H1 (cell line): ENCODE data around the gene GPR39.

Experiments used
- CEBPB ChIP-seq: IDR thresholded peaks from 2 replicates; pipeline ENCODE4 v1.6.1; 2012; ENCODE audit warnings: low read depth, low read length
- ZNF274 ChIP-seq: IDR thresholded peaks from 2 replicates; pipeline ENCODE4 v1.7.0; 2012; ENCODE audit warnings: low read length, borderline replicate concordance; ENCODE audit errors: extremely low read depth
- TF ChIP-seq, protein P1 (sequence below), 3 experiments: IDR thresholded peaks; 1 replicate in 2 of 3; 2 replicates in 1 of 3; pipeline versions ENCODE4 v1.5.1 to v1.6.1; 2011; ENCODE audit warnings: low read length in 3 of 3, mild to moderate bottlenecking in 3 of 3, inconsistent platforms in 2 of 3, low read depth in 1 of 3, moderate library complexity in 1 of 3; ENCODE audit not compliant: insufficient read depth in 1 of 3; ENCODE audit errors: control extremely low read depth in 1 of 3

DNA sequence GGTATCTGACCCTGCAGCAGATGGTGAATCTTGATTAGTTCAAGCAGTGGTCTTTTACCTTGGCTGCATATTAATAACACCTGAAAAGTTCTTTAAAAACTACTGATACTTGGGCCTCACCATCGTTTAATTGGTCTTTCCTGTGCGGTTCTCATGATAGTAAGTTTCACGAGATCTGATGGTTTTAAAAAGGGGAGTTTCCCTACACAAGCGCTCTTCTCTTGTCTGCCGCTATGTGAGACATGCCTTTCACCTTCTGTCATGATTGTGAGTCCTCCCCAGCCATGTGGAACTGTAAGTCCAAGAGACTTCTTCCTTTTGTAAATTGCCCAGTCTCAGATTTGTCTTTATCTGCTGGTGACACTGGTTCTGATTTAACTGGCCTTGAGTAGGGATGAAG is 151.1 kb downstream of the GPR39 start:
- TF ChIP-seq, protein P1, sequence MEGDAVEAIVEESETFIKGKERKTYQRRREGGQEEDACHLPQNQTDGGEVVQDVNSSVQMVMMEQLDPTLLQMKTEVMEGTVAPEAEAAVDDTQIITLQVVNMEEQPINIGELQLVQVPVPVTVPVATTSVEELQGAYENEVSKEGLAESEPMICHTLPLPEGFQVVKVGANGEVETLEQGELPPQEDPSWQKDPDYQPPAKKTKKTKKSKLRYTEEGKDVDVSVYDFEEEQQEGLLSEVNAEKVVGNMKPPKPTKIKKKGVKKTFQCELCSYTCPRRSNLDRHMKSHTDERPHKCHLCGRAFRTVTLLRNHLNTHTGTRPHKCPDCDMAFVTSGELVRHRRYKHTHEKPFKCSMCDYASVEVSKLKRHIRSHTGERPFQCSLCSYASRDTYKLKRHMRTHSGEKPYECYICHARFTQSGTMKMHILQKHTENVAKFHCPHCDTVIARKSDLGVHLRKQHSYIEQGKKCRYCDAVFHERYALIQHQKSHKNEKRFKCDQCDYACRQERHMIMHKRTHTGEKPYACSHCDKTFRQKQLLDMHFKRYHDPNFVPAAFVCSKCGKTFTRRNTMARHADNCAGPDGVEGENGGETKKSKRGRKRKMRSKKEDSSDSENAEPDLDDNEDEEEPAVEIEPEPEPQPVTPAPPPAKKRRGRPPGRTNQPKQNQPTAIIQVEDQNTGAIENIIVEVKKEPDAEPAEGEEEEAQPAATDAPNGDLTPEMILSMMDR (IDR thresholded peaks at IDR 0.05; ENCODE audit: control extremely low read depth in 1 of 3, insufficient read depth in 1 of 3, low read depth in 1 of 3, low read length in 3 of 3), result no peak
- TF ChIP-seq ZNF274 (no peak), CEBPB (no peak)
